ENCODE results near the gene LNX1.
"Not testable (repeated sequence)": the region's sequence is repeated elsewhere in the genome, so short reads cannot be mapped to it uniquely, and the experiment has no call there.

LNX1 gene

GRCh38 chr4:53453385-53453784 is 137.9 kb downstream of the LNX1 start:
- DNase-seq, result no peak

- DNase-seq, result peak; percentile 39
These were observed 140.5 kb downstream of the LNX1 start for GRCh38 chr4:53450773-53451172.

DNA sequence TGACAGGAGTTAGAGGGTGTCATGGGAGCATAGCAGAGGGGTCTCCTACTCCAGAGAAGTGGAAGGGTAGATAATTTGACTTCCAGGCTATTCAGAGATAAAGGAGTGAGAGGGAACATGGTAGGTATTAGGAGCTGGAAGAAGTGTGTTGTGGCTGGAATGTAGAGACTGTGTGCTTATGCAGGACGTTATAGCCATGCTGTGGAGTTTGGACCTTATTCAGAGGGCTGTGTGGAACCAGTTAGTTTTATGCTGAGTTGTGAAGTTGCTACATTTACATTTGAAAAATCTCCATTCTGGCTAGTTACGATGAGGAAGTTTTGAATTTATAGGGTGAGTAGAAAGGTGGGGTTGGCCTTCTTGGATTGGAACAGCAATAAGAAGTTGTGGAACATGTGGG is 146.3 kb downstream of the LNX1 start:
- DNase-seq, result no peak

GRCh38 chr4:53441564-53441963 is 149.7 kb downstream of the LNX1 start:
- no peak for DNase-seq

DNA sequence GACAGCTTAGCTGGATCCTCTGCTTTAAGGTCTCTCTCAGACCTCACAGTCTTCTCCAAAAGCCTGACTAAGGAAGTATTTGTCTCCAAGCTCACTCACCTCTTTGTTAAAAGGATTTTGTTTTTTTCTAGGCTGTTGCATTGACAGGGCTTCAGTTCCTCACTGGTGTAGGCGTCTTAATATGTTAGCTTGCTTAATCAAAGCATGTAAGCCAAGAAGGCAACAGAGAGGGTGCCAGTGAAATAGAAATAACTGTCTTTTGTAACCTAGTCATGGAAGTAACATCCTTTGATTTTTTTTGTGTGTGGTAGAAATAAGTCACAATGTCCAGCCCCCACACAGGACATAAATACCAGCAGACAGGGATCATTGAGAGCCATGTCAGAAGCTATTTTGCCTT is 155.0 kb downstream of the LNX1 start:
- no peak for DNase-seq

GRCh38 chr4:53432528-53433424 is 158.5 kb downstream of the LNX1 start:
- no peak for DNase-seq

DNA sequence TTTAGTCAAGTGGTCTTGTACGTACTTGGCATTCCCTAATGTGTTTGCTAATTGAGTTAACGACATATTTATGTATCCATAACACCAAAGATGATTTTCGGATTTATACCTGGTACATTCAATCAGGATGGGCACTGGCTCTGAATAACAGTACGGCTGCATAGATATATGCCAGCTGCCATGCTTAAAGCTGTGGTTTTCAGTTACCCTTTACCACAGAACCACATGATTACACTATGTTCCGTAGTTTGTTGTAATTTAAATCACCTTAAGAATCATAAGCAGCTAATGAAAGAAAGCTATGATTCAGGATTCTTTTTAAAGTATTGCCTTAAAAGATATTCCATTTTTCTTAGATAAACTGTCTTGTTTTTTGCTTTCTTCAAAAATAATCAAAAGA is 160.2 kb downstream of the LNX1 start:
- DNase-seq, result no peak

- DNase-seq, result no peak
These were observed 163.9 kb downstream of the LNX1 start for GRCh38 chr4:53427366-53427765.

- no peak for DNase-seq
These were observed 167.0 kb downstream of the LNX1 start for GRCh38 chr4:53424280-53424679.

DNA sequence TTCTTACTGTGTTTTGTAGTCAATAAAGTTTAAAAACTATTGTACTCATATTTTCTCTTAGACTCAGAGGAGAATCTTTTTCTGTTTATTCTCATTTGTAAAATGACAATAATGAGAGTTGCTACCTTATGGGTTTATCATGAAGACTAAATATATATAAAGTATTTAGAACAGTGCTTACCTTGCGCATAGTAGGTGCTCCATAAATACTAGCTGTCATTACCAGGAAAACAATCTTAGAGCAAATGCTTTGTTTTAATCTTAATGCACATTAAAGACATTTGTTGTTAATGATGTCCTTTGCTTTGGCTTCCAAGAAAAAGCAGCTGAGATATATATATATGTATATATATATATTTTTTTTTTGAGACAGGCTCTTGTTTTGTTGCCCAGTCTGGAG is 168.9 kb downstream of the LNX1 start:
- no peak for DNase-seq

DNA sequence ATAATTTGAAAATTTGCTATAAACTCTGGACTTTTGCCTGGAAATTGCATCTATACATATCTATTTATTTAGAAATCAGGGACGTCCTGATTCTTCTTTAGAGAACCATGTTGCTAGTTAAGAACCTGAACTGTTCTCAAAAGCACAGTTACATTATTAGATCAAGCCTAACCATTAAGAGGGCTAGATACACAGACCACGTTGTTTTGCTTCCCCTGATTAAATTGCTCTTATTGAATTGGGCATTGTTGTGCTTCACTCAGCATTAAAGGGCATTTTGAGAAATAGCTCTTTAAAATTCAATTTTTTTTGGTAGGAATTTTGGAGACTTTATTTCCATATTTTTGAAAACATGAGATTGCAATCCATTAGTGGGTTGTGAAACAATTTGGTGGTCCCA is 169.5 kb downstream of the LNX1 start:
- no peak for DNase-seq

- DNase-seq, result no peak
These were observed 172.1 kb downstream of the LNX1 start for GRCh38 chr4:53419208-53419607.

- DNase-seq, result not testable (repeated sequence)
These were observed 181.8 kb downstream of the LNX1 start for GRCh38 chr4:53409479-53409878.
